SH-SY5Y (cell line): ENCODE measurements around the gene KAT8.

Experiments used
- GATA2 ChIP-seq: IDR thresholded peaks from 2 replicates; pipeline ENCODE4 v1.6.1; 2011; ENCODE audit warnings: mild to moderate bottlenecking, low read depth, low read length
- GATA3 ChIP-seq: IDR thresholded peaks from 2 replicates; pipeline ENCODE4 v1.6.1; 2011; ENCODE audit warnings: low read depth, mild to moderate bottlenecking, low read length, moderate library complexity

DNA sequence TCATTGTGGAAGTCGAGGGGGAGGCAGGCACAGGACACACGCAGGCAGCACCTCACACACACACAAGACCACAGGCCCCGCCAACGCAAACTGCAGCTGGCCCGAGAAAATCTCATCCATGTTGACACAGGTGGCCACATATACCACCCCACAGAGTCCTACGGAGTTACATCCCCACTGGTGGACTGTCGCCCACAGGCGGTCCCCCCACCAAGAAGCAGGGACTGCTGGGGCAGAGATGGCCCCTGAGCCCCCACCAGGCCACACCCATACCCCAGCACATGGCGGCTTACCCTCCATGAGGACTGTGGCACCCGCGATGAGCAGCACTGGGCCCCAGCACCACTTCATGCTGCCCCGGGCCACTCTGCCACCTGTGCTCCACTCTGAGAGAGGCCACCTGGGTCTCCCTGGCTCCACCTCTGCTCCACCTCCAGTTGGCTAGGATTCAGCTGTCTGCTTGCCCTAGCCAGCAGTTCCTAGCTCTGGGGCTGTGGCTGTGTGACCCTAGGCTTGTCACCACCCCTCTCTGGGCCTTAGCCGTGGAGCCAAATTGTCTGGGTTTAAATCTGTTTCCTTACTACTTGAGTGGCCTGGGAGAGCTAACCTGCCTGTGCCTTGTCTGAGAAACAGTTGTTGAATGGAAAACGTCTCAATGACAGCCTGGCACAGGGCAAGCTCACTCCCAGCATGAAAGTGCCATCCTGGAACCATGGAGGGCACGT, 28.8 kb upstream of the KAT8 start, which contains the start of gene PRSS53:
- TF ChIP-seq GATA3 (no peak), GATA2 (no peak)
